Sigmoid colon (tissue), 4 donors: Measurements from ENCODE around the gene SLC48A1.

ENCODE experiments used
- EP300 ChIP-seq, 4 donors: sonication (generic); formaldehyde crosslinking; IDR thresholded peaks; one replicate each; pipeline ENCODE4 v1.6.1; 2017; ENCODE audit warnings: antibody characterized with exemption in 4 of 4
- POLR2A ChIP-seq, 2 donors: fragments of 450-650 bp; IDR thresholded peaks; one replicate each; pipeline ENCODE4 v1.6.1; 2016; ENCODE audit warnings: antibody characterized with exemption in 2 of 2, mild to moderate bottlenecking in 2 of 2, moderate library complexity in 2 of 2
- POLR2AphosphoS5 ChIP-seq, 4 donors: sonication (generic); formaldehyde crosslinking; IDR thresholded peaks; one replicate each; pipeline ENCODE4 v1.6.1; 2017; ENCODE audit warnings: antibody characterized with exemption in 4 of 4
- TF ChIP-seq, protein P1 (sequence below), 4 experiments: fragments of 450-650 bp in 3 of 4; fragments of 200-600 bp in 1 of 4; IDR thresholded peaks; one replicate each; pipeline ENCODE4 v1.5.1; 2016 to 2019; ENCODE audit warnings: antibody characterized with exemption in 4 of 4, mild to moderate bottlenecking in 3 of 4, moderate library complexity in 2 of 4

- TF ChIP-seq, protein P1, sequence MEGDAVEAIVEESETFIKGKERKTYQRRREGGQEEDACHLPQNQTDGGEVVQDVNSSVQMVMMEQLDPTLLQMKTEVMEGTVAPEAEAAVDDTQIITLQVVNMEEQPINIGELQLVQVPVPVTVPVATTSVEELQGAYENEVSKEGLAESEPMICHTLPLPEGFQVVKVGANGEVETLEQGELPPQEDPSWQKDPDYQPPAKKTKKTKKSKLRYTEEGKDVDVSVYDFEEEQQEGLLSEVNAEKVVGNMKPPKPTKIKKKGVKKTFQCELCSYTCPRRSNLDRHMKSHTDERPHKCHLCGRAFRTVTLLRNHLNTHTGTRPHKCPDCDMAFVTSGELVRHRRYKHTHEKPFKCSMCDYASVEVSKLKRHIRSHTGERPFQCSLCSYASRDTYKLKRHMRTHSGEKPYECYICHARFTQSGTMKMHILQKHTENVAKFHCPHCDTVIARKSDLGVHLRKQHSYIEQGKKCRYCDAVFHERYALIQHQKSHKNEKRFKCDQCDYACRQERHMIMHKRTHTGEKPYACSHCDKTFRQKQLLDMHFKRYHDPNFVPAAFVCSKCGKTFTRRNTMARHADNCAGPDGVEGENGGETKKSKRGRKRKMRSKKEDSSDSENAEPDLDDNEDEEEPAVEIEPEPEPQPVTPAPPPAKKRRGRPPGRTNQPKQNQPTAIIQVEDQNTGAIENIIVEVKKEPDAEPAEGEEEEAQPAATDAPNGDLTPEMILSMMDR (IDR thresholded peaks at IDR 0.05): no peak
- TF ChIP-seq EP300 (IDR thresholded peaks at IDR 0.05): no peak
- no peak for TF ChIP-seq POLR2A (IDR thresholded peaks at IDR 0.05)
- peak in 3 of 4 donors; percentile 15 to 45 (median 23) for TF ChIP-seq POLR2AphosphoS5 (IDR thresholded peaks at IDR 0.05)
Observed at GRCh38 chr12:47777741-47778558, 4.9 kb downstream of the SLC48A1 start.
